ENCODE data around the gene HPSE2.
A peak's percentile ranks its signal among the peaks of the same experiment; 100 is the strongest.

The HPSE2 gene

GRCh38 chr10:98430427-98430826 lies 805.2 kb downstream of the HPSE2 start:
- DNase-seq (ENCODE audit: low read depth): no peak

GRCh38 chr10:98429320-98430072 lies 806.2 kb downstream of the HPSE2 start:
- no peak for DNase-seq (ENCODE audit: low read depth)

DNA sequence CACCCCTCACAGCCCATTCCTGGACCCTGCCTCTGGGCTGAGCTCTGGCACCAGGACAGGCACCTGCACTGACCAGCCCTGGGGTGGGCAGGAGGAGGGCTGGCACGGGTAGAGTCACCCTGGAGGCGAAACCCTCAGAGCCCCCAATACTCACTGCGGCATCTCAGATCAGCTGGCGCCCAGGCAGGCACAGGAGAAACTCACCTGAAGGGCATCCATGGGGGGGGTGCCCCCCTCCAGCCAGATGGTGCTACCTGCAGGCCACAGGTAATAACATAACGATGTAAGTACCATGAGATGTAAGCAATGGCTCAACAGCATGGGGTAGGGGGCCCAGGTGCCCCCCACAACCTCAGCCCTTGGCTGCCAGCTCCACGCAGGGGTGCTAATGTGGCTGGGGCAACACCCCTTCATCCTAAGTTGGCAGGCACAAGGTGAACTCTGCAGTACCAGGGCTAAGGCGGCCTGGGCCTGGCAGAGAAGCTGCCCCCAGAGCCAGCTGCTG lies 808.6 kb downstream of the HPSE2 start:
- no peak for DNase-seq (ENCODE audit: low read depth)

DNA sequence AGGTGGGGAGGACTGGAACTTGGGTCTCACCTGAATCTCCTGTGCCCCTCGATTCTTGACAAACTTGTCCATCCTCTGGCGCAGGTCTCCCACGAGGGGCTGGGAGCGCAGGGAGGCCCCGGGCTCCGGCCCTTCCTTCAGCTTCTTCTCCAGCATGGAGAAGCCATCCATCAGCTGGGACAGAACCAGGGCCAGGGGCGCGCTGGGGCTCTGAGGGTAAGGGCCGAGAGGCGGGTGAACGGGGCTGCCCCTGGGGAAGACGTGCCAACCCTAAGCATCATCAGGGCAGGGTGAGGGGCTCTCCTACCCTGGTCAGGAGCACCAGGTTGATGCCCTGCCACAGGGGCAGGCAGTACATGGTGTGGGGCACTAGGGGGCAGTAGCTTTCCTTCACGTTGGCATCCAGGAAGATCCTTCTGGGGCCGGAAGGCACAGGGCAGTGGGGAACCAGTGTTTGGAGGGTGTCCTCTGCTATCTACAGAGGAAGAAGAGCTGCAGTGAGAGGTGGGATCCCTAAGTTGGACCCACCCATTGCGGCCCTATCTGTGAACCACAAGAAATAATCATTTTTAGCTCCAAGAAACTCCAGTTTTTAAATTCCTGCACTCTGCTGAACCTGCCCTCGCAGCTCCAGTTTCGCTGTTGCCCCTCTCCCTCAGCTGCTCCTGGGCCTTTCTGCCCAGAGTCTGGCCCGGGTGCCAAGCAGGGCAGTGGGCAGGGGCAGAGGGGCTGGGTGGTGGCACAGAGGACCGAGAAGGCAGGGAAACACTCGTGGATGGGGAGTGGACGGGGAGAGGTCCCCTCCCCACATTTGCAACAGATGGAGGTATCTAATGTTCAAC lies 809.9 kb downstream of the HPSE2 start:
- peak; percentile 68 for DNase-seq (ENCODE audit: low read depth)

DNA sequence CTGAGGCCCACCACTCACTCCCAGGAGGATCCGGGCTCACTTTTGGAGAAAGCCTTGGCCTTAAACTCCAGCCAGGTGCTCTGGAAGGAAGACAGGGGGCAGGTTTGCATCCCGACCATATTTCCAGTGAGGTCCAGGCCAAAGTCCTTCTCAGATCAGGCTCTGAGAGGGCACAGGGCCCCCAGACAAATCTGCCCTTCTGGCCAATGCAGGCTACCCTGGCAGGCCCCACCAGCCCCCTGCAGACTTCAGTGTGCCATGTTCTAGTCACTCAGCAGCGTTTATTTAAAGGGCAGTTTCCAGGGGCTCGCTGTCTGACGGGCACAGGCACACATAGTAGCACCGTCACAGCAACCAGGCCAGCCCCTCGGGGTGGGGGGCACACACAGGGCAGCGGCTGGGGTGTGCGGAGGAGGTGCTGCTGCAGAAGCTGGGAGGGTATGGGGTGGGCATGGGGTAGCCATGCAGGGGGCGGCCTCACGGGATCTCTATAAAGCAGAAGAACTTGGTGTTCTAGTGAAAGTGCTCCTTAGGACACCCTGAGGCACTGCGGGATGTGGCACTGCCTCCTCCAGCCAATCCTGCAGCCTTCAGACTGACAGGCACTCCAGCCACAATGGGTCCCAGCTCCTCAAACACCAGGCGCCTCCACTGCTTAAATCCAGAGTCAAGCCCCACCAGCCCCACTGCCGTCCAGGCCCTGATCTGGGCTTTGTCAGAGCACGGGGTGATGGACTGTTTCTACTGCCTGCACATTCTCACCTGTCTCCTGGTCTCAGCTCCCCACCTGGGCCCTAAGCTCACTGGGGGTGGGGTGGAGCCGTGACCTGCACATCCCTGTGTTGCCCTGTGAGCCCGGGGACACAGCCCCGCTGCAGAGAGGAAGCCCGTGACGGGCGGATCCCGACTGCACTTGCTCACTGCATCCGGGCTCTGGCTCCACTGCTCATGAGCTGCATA lies 811.1 kb downstream of the HPSE2 start:
- no peak for DNase-seq (ENCODE audit: low read depth)

GRCh38 chr10:98423691-98424120 lies 811.9 kb downstream of the HPSE2 start:
- no peak for DNase-seq (ENCODE audit: low read depth)

DNA sequence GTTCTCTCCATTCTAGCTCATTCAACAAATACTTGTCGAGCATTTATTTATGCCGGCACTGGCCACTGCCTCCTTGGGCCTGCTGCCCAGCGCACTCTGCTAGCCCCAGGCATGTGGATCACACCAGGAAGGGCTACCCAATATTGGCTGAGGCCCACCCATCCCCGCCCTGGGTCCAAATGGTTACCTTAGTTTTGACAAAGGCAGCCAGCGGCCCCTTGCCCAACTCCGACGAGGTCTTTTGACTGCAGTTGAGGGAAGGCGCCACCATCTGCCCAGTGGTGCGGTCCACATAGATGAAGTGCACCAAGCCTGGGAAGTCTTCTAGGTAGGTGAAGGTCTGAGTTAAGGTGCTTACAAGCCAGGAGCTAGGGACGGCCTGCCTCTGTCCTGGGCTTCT lies 813.5 kb downstream of the HPSE2 start:
- no peak for DNase-seq (ENCODE audit: low read depth)

GRCh38 chr10:98420786-98421185 lies 814.9 kb downstream of the HPSE2 start:
- no peak for DNase-seq (ENCODE audit: low read depth)

DNA sequence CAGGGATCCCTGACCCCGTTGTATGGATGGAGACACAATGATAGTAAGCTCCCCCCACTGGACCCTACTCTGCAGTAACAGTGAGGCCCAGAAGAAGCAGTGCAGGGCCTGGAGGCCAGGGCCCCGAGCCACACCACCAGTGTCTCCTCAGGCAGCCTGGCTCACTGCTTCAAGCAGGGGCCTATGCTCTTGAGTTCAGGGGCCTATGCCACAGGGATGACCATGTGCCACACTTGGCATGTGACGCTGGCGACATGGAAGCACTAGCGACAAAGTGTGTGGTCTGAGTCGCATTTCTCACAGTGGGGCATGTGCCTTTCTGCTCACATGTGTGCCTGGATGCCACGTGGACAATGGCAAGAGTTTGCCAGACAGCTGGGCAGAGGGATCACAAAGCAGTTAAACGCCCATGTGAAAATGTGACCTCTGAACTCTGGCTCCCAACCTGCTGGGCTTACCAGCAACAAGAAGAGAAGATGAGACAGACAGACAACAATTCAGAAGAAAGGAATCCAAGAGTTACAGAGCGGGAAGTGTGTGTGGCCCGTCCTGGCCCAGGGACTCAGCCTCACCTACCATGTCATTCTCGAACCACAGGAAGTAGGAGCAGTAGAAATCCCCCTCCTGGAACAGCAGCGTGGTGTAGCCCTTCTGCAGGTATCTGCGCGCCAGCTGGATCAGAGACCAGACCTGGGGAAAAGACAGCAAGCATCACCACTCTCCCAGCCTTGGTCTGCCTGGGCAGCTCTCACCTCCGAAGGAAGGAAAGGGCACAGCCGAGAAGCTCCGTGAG lies 816.0 kb downstream of the HPSE2 start:
- DNase-seq (ENCODE audit: low read depth): no peak

DNA sequence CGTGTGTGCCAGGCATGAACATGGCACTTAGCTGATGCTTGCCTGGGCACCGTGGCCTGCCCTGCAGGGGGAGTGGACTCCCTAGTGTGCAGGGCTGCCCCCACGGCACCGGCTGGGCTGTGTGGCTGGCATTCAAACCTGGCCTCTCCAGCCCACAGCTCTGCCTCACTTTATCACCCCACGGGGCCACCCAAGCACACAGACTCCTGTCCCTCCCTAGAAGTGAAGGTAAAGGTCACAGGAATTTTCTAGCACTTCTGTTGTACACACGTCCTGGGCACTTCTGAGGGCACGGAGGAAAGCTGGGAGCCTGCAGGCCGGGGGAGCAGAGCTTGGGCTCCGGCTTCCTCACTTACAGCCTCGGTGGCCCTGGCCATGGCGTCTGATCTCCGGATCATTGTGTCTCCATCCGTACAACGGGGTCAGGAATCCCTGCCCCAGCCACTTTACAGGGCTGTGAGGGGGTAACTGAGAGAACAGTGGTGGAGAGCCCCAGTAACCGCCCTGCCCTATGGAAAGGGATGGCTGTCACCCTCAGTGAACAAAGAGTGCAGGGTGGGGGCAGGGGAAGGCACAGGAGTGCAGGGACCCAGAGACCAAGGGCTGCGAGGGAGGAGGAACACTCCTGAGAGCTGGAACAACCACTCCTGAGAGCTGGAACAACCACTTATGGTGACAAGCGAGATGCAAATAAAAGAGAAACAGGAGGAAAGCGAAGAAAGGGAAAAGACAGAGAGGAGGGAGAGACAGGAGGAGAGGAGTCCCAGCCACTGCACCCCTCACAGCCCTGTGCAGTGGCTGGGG lies 816.8 kb downstream of the HPSE2 start:
- no peak for DNase-seq (ENCODE audit: low read depth)

DNA sequence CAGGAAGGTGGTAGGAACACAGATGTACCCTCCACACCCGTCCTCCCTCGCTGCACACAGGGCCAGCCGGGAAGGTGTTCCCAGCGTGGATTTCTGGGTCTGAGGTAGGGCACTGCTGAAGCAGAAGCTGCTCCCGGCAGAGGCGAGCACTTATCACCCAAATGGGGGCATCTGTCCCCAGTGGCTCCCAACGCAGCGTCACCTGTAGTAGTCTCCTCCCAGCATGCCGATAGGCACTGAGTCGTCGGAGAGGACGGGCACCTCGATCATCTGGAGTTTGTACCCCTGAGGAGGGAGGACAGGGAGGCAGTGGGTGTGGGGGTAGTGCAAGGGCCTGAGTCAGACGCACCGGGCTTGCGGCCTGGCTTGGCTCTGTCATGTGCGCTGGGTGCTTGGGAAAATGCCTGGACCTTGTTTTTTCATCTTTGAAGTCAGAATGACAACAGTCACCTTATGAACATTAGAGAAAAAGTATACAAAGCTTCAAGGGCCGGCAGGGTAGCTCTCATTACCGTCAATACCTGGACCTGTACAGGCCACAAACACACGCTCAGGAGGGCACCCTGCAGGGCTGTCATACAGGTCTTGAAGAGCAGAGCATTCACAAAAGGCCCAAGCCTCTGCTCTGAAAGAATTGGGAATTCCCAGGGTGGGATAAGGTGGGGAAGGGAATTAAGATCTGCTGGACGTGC lies 817.5 kb downstream of the HPSE2 start:
- DNase-seq (ENCODE audit: low read depth): no peak

GRCh38 chr10:98417481-98417959 lies 818.1 kb downstream of the HPSE2 start:
- DNase-seq (ENCODE audit: low read depth): no peak

DNA sequence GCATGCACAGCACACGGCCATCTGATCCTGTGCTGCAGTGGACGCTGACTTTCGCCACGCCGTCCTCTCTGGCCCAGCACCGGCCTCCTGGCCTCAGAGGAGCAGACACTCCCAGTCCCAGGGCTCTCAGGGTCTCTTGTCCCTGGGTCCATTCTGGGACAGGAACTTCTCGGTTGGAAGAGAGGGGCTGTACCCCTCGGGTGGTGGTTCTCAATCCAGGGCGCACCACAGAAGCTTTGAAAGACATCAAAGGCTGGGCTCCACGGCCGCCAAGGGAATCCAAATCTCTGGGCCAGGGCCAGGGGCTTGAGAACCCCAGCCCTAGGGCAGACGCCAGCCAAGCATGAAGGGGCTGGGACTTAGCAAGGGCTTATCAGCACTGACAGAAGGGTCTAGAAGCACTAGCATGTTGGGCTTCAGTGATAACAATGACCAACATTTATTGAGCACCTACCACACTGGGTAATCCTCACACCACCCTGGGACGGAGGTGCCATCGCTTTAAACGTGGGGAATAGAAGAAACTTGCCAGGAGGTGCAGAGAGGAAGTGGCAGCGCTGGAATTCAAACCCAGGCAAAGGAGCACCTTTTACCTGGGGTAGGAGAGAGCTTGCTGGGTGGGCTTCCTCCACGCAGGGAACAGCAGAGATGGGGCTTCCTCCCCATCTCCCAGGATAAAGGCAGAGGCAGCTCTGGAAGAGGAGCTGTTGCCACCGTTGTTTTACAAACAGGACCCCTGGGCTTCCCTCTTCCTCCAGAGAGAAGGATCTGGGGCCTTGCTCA lies 818.9 kb downstream of the HPSE2 start:
- no peak for DNase-seq (ENCODE audit: low read depth)

- DNase-seq (ENCODE audit: low read depth): peak; percentile 11
These were observed 819.9 kb downstream of the HPSE2 start for GRCh38 chr10:98415731-98416119.

- DNase-seq (ENCODE audit: low read depth): peak; percentile 93
These were observed 820.5 kb downstream of the HPSE2 start, which contains the start of gene PYROXD2 for GRCh38 chr10:98414932-98415730. TSS of gene PYROXD2 (minus strand) at chr10:98415182. CDS start at chr10:98415135, 47 bp downstream.

DNA sequence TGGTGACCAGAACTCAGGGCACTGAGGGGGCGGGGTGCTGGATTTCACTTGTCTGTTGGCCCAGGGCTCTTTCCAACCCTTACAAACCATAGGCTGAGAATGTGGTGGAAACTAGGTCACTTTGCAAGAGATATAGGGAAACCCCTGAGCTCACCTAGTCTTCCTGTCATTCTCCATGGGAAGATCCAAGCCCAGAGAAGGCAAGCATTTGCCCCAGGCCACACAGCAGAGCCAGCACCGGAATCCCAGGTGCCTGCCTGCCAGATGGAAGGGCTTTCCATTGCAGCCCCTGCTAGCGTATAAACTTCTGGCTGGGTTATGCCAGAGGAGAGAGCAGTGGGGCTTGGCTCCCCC lies 821.1 kb downstream of the HPSE2 start:
- no peak for DNase-seq (ENCODE audit: low read depth)

- DNase-seq (ENCODE audit: low read depth): no peak
These were observed 823.9 kb downstream of the HPSE2 start for GRCh38 chr10:98411768-98412167.

GRCh38 chr10:98411166-98411565 lies 824.5 kb downstream of the HPSE2 start:
- DNase-seq (ENCODE audit: low read depth): no peak

Data from ELR (cell line).